GM21515 (cell line): Measurements from ENCODE around the gene EPHB1.

ENCODE experiments used
- ATAC-seq: cut with Tn5 transposase; IDR thresholded peaks from one replicate; pipeline ENCODE4 v1.9.1; 2021; ENCODE audit not compliant: unreplicated experiment

EPHB1 gene

GRCh38 chr3:134807189-134807588, 12.1 kb downstream of the EPHB1 start:
- no peak for ATAC-seq

GRCh38 chr3:134808835-134809234, 13.8 kb downstream of the EPHB1 start:
- ATAC-seq: no peak

GRCh38 chr3:134809427-134810051, 14.5 kb downstream of the EPHB1 start:
- no peak for ATAC-seq

- no peak for ATAC-seq
Measured at GRCh38 chr3:134810052-134810435, 15.0 kb downstream of the EPHB1 start.

- no peak for ATAC-seq
Measured at GRCh38 chr3:134810850-134811249, 15.8 kb downstream of the EPHB1 start.

- no peak for ATAC-seq
Measured at GRCh38 chr3:134813618-134814017, 18.6 kb downstream of the EPHB1 start.

GRCh38 chr3:134815519-134815918, 20.5 kb downstream of the EPHB1 start:
- ATAC-seq: no peak

GRCh38 chr3:134816623-134817022, 21.6 kb downstream of the EPHB1 start:
- ATAC-seq: no peak

GRCh38 chr3:134817297-134817696, 22.2 kb downstream of the EPHB1 start:
- no peak for ATAC-seq

GRCh38 chr3:134820994-134821393, 25.9 kb downstream of the EPHB1 start:
- ATAC-seq: no peak

GRCh38 chr3:134822090-134822489, 27.0 kb downstream of the EPHB1 start:
- no peak for ATAC-seq

- no peak for ATAC-seq
Measured at GRCh38 chr3:134823679-134824078, 28.6 kb downstream of the EPHB1 start.

- ATAC-seq: no peak
Measured at GRCh38 chr3:134824791-134825190, 29.7 kb downstream of the EPHB1 start.

GRCh38 chr3:134827213-134827612, 32.2 kb downstream of the EPHB1 start:
- no peak for ATAC-seq

- no peak for ATAC-seq
Measured at GRCh38 chr3:134829721-134830120, 34.7 kb downstream of the EPHB1 start.

- no peak for ATAC-seq
Measured at GRCh38 chr3:134832585-134832984, 37.5 kb downstream of the EPHB1 start.

- ATAC-seq: peak; percentile 57
Measured at GRCh38 chr3:134833453-134834163, 38.5 kb downstream of the EPHB1 start.

- no peak for ATAC-seq
Measured at GRCh38 chr3:134836921-134837320, 41.9 kb downstream of the EPHB1 start.

- no peak for ATAC-seq
Measured at GRCh38 chr3:134838599-134838998, 43.5 kb downstream of the EPHB1 start.

GRCh38 chr3:134839422-134839821, 44.4 kb downstream of the EPHB1 start:
- no peak for ATAC-seq

GRCh38 chr3:134839990-134840389, 44.9 kb downstream of the EPHB1 start:
- peak; percentile 69 for ATAC-seq

- no peak for ATAC-seq
Measured at GRCh38 chr3:134840459-134840858, 45.4 kb downstream of the EPHB1 start.

GRCh38 chr3:134846084-134846483, 51.0 kb downstream of the EPHB1 start:
- ATAC-seq: no peak
